GM23248 (cell line): ENCODE measurements around the gene MEGF6. TPM values are rescaled to one million over a fixed set of nuclear protein-coding genes. Genes with fewer than 3 reads are reported as not detected.
A peak's percentile ranks its signal among the peaks of the same experiment; 100 is the strongest.

Experiments
- DNase-seq: peaks from one replicate; pipeline ENCODE4 v3.0.0-alpha.2; 2015
- H2AFZ ChIP-seq: fragments of 200-600 bp; sonication (generic); 2 replicates; pipeline ENCODE4 v1.6.1; 2016; ENCODE audit warnings: antibody characterized with exemption
- H3F3A ChIP-seq: fragments of 200-600 bp; sonication (generic); 2 replicates; pipeline ENCODE4 v1.6.1; 2016; ENCODE audit warnings: mild to moderate bottlenecking, antibody characterized with exemption, mixed run types; ENCODE audit not compliant: insufficient read depth
- H3K27ac ChIP-seq: fragments of 200-600 bp; sonication (generic); 2 replicates; pipeline ENCODE4 v1.5.1; 2016; ENCODE audit warnings: mild to moderate bottlenecking
- H3K27me3 ChIP-seq: fragments of 200-600 bp; sonication (generic); replicated peaks from 2 replicates; pipeline ENCODE4 v1.6.1; 2016; ENCODE audit warnings: mild to moderate bottlenecking; ENCODE audit not compliant: insufficient read depth
- H3K36me3 ChIP-seq: fragments of 200-600 bp; sonication (generic); 2 replicates; pipeline ENCODE4 v1.6.1; 2016; ENCODE audit warnings: low read depth, mild to moderate bottlenecking
- H3K4me1 ChIP-seq: fragments of 200-600 bp; sonication (generic); 2 replicates; pipeline ENCODE4 v1.6.1; 2016; ENCODE audit warnings: mild to moderate bottlenecking; ENCODE audit not compliant: insufficient read depth
- H3K4me2 ChIP-seq: fragments of 200-600 bp; sonication (generic); one replicate; pipeline ENCODE4 v1.6.1; 2016; ENCODE audit warnings: mild to moderate bottlenecking; ENCODE audit not compliant: unreplicated experiment
- H3K4me3 ChIP-seq: fragments of 200-600 bp; sonication (generic); 2 replicates; pipeline ENCODE4 v1.5.1; 2016; ENCODE audit warnings: mild to moderate bottlenecking
- H3K79me2 ChIP-seq: fragments of 200-600 bp; sonication (generic); 2 replicates; pipeline ENCODE4 v1.6.1; 2016; ENCODE audit warnings: mild to moderate bottlenecking; ENCODE audit not compliant: insufficient read depth
- H3K9ac ChIP-seq: fragments of 200-600 bp; sonication (generic); 2 replicates; pipeline ENCODE4 v1.6.1; 2016; ENCODE audit warnings: mild to moderate bottlenecking
- H3K9me2 ChIP-seq: fragments of 200-600 bp; sonication (generic); 2 replicates; pipeline ENCODE4 v1.6.1; 2016; ENCODE audit warnings: mixed run types, mild to moderate bottlenecking, moderate library complexity; ENCODE audit not compliant: insufficient read depth
- H3K9me3 ChIP-seq: fragments of 200-600 bp; sonication (generic); one replicate; pipeline ENCODE4 v1.6.1; 2017; ENCODE audit warnings: low read depth
- H4K20me1 ChIP-seq: fragments of 200-600 bp; sonication (generic); 2 replicates; pipeline ENCODE4 v1.6.0; 2016; ENCODE audit not compliant: insufficient read depth
- EZH2 ChIP-seq: fragments of 200-600 bp; sonication (generic); IDR thresholded peaks from 2 replicates; pipeline ENCODE4 v1.6.1; 2018; ENCODE audit warnings: antibody characterized with exemption, mild to moderate bottlenecking; ENCODE audit not compliant: insufficient read depth, poor library complexity, severe bottlenecking
- EZH2phosphoT487 ChIP-seq: fragments of 200-600 bp; sonication (generic); IDR thresholded peaks from 2 replicates; pipeline ENCODE4 v1.6.1; 2018; ENCODE audit warnings: antibody characterized with exemption, moderate library complexity, mild to moderate bottlenecking, low read depth; ENCODE audit not compliant: insufficient read depth
- WGBS, 2 experiments: methylation state at CpG; one replicate each; pipeline ENCODE4 v1.1.6; 2015 to 2017; ENCODE audit warnings: low lambda C conversion rate in 2 of 2, low coverage in 1 of 2; ENCODE audit errors: missing lambda C conversion rate in 2 of 2; 5-methylcytosine and 5-hydroxymethylcytosine counted together
- in situ Hi-C: fragments of 300-500 bp; cut with MboI; formaldehyde crosslinking; loops from 2 replicates; pipeline ENCODE4 v1.15.0; 2020
- polyA plus RNA-seq: library from polyadenylated mRNA; unstranded; fragments of >200 nt; fragmentation: Nextera tagmentation; extraction: Ambion mirVana; gene quantifications from 2 replicates; pipeline ENCODE4 v1.2.1, GENCODE V29; 2016
- total RNA-seq: library from RNA; depleted of rRNA; stranded (reverse); fragments of >200 nt; shearing (Covaris generic); gene quantifications from 2 replicates; pipeline ENCODE4 v1.2.3, GENCODE V29; 2014

MEGF6 gene
- total and polyA plus RNA-seq, 2 experiments from 2014 or later = 37.9 to 108 TPM

DNA sequence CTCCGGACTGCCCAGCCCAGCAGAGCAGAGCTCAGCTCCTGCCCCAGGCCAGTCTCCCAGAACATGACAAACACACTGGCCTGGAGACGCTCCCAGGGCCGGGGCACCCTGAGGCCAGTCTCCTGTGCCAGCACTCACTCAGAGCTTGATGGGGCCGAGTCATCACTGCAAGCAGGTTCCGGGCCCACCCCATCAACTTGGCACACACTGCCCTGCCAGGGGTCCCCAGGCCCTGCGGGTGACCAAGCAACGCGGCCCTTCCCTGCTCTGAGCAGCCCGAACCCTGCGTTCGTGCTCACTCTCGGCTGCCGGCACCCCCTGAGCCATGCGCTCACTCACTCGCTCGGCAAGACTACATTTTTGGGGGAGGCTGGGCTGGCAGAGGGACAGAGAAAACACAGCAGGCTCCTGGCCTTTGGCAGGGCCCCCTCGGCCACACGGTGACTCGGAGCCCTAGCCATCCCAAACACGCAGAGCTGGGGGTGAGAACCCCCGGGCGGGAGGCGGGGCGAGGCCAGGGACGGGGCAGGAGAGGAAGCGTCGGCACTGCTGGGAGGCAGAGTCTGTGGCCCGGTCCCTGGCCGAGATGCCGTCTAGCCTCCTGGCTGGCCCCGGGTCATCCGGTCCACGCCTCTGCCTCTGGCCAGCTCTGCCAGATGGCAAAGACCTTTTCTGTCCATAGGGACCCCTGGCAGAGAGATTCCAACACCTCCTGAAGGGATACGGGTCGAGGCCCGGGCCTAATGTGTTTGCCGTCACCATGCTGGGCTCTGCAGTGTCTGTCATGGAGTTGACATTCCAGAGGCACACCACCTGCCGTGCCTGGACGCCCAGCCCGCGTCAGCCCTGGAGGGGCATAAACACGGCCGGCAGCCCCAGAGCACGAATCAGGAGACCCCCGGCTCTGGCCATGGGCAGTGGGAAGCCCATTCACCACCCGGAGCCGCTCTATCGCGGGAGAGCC is 68.0 kb downstream of the MEGF6 start:
- no peaks in the 10 kb centered on the region for H3K9me3 ChIP-seq
- peak overlapping the region; percentile 49 for H2AFZ ChIP-seq
- WGBS, 2 experiments = 43 to 49% methylated on average over 43 to 48 of the region's 49 CpGs
- peak overlapping the region; percentile 32; the same call in 1 of the 2 replicates for H3K4me3 ChIP-seq
- H3K36me3 ChIP-seq = no peaks in the 10 kb centered on the region
- H3F3A ChIP-seq = 0 out of 2 replicates have a peak, but pooled peaks cover 5% of the 10 kb centered on the region
- DNase-seq = peak; percentile 96
- TF ChIP-seq EZH2phosphoT487 (no peak), EZH2 (no peak)
- H3K4me2 ChIP-seq = peak overlapping the region; percentile 37
- peak overlapping the region; percentile 86 for H3K27ac ChIP-seq
- no peaks in the 10 kb centered on the region for H3K9me2 ChIP-seq
- no peaks in the 10 kb centered on the region for H3K79me2 ChIP-seq
- in situ Hi-C loops = no loop called here
- no peaks in the 10 kb centered on the region for H3K27me3 ChIP-seq
- peaks cover 19% of the 10 kb centered on the region for H3K4me1 ChIP-seq
- H3K9ac ChIP-seq = peak overlapping the region; percentile 67
- H4K20me1 ChIP-seq = no peaks in the 10 kb centered on the region

GRCh38 chr1:3542676-3543075 is 68.6 kb downstream of the MEGF6 start:
- no peaks in the 10 kb centered on the region for H3K79me2 ChIP-seq
- DNase-seq = no peak
- TF ChIP-seq EZH2phosphoT487 (no peak), EZH2 (no peak)
- H2AFZ ChIP-seq = no peak overlapping the region
- no peak overlapping the region for H3K4me3 ChIP-seq
- no peaks in the 10 kb centered on the region for H3K36me3 ChIP-seq
- H3F3A ChIP-seq = 0 out of 2 replicates have a peak, but pooled peaks cover 5% of the 10 kb centered on the region
- WGBS, 2 experiments = 71 to 79% methylated on average over 7 to 8 of the region's 9 CpGs
- H4K20me1 ChIP-seq = no peaks in the 10 kb centered on the region
- no peaks in the 10 kb centered on the region for H3K9me3 ChIP-seq
- H3K27me3 ChIP-seq = no peaks in the 10 kb centered on the region
- in situ Hi-C loops = no loop called here
- H3K27ac ChIP-seq = peak overlapping the region; percentile 86
- peaks cover 19% of the 10 kb centered on the region for H3K4me1 ChIP-seq
- H3K9ac ChIP-seq = peak overlapping the region; percentile 67
- no peaks in the 10 kb centered on the region for H3K9me2 ChIP-seq
- no peak overlapping the region for H3K4me2 ChIP-seq

DNA sequence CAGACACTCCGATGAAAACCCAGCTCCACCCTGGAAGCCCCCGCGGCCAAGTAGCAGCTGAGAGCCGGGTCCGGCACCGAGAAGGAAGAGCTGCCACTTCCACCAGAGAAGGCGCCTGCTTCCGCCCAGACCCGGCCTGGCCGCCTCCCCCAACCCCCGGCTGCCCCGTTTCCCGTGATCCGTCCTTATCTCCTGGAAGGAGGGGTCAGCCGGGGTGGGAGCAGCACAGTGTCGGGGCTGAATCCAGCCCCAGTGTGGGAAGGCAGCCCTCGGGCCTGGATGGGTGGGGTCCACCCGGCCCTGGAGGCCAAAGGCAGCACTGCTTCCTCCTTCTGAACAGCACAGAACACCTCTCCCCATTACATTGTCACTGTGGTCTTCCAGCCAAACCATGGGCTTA is 69.4 kb downstream of the MEGF6 start:
- Histone ChIP-seq H3K27ac (peak overlapping the region; percentile 86), H3K9me3 (no peaks in the 10 kb centered on the region), H3F3A (0 out of 2 replicates have a peak, but pooled peaks cover 5% of the 10 kb centered on the region), H3K9ac (peak overlapping the region; percentile 67; the same call in 1 of the 2 replicates), H3K27me3 (no peaks in the 10 kb centered on the region), H4K20me1 (no peaks in the 10 kb centered on the region), H3K4me3 (no peak overlapping the region), H3K36me3 (no peaks in the 10 kb centered on the region), H3K4me2 (peak overlapping the region; percentile 11), H3K9me2 (no peaks in the 10 kb centered on the region), H2AFZ (no peak overlapping the region), H3K4me1 (peaks cover 19% of the 10 kb centered on the region), H3K79me2 (no peaks in the 10 kb centered on the region)
- in situ Hi-C loops = no loop called here
- no peak for DNase-seq
- WGBS, 2 experiments = 50 to 59% methylated on average over 18 of the region's 18 CpGs
- no peak for TF ChIP-seq EZH2phosphoT487
- TF ChIP-seq EZH2 = no peak

DNA sequence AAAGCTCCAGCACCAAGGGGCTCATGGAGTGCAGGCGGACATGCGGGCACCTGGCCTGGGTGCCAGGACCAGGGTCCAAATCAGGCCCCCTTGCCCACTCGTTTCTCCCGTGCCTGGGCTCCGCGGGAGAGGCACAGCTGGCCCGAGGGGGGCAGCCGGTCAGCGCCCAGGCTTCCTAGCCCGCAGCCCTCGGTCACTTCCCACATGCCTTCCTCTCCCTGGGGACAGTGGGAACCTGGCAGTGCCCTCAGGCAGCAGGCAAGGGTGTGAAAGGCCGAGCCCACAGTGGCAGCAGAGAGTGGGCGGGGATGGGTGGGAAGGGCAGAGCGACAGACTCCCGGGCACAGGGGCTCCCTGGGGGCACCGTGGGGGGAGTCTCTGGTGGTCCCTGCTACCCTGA is 69.8 kb downstream of the MEGF6 start:
- 86 to 88% methylated on average over 12 to 13 of the region's 16 CpGs for WGBS, 2 experiments
- TF ChIP-seq EZH2 = no peak
- TF ChIP-seq EZH2phosphoT487 = no peak
- DNase-seq = no peak
- H3F3A ChIP-seq = 0 out of 2 replicates have a peak, but pooled peaks cover 5% of the 10 kb centered on the region
- no peak overlapping the region for H3K27ac ChIP-seq
- H3K9ac ChIP-seq = no peak overlapping the region
- no peaks in the 10 kb centered on the region for H3K27me3 ChIP-seq
- H3K9me2 ChIP-seq = no peaks in the 10 kb centered on the region
- no peaks in the 10 kb centered on the region for H3K9me3 ChIP-seq
- H3K4me1 ChIP-seq = peaks cover 19% of the 10 kb centered on the region
- no peak overlapping the region for H2AFZ ChIP-seq
- in situ Hi-C loops = no loop called here
- no peaks in the 10 kb centered on the region for H4K20me1 ChIP-seq
- no peak overlapping the region for H3K4me3 ChIP-seq
- no peak overlapping the region for H3K4me2 ChIP-seq
- no peaks in the 10 kb centered on the region for H3K79me2 ChIP-seq
- no peaks in the 10 kb centered on the region for H3K36me3 ChIP-seq
